Measurements from ENCODE around the gene VCL.

DNA sequence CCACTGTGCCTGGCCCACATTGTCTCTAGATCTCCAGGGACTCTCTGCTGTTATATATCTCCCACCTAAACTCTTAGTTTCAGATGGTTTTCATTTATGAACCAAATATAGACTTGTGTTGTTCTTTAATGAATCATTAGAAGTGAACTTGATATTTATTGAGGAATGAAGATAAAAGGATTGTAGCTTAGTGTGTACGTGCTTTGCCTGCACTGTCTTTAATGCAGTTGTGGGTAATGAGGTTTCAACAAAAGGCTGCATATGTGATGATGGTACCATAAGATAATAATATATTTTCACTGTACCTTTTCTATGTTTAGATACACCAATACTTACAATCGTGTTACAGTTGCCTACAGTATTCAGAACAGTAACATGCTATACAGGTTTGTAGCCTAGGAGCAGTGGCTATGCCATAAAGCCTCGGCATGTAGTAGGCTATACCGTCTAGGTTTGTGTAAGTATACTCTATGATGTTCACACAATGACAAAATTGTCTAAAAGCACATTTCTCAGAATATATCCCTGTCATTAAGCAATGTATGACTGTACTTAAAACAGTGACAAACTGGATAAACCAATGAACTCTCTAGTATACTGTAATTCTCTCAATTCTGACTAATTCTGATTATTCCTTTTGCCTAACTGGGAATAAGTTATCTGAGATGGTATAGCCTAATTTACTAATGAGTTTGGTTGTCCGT lies 25.2 kb downstream of the VCL start:
- TF ChIP-seq, protein P1, sequence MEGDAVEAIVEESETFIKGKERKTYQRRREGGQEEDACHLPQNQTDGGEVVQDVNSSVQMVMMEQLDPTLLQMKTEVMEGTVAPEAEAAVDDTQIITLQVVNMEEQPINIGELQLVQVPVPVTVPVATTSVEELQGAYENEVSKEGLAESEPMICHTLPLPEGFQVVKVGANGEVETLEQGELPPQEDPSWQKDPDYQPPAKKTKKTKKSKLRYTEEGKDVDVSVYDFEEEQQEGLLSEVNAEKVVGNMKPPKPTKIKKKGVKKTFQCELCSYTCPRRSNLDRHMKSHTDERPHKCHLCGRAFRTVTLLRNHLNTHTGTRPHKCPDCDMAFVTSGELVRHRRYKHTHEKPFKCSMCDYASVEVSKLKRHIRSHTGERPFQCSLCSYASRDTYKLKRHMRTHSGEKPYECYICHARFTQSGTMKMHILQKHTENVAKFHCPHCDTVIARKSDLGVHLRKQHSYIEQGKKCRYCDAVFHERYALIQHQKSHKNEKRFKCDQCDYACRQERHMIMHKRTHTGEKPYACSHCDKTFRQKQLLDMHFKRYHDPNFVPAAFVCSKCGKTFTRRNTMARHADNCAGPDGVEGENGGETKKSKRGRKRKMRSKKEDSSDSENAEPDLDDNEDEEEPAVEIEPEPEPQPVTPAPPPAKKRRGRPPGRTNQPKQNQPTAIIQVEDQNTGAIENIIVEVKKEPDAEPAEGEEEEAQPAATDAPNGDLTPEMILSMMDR (IDR thresholded peaks at IDR 0.05; ENCODE audit: insufficient read depth, low read length): no peak
- TF ChIP-seq SPI1 (IDR thresholded peaks at IDR 0.05; ENCODE audit: borderline replicate concordance, low read depth): no peak
- TF ChIP-seq POLR2AphosphoS5 (IDR thresholded peaks at IDR 0.05; ENCODE audit: low read depth): no peak
- TF ChIP-seq, protein P2, sequence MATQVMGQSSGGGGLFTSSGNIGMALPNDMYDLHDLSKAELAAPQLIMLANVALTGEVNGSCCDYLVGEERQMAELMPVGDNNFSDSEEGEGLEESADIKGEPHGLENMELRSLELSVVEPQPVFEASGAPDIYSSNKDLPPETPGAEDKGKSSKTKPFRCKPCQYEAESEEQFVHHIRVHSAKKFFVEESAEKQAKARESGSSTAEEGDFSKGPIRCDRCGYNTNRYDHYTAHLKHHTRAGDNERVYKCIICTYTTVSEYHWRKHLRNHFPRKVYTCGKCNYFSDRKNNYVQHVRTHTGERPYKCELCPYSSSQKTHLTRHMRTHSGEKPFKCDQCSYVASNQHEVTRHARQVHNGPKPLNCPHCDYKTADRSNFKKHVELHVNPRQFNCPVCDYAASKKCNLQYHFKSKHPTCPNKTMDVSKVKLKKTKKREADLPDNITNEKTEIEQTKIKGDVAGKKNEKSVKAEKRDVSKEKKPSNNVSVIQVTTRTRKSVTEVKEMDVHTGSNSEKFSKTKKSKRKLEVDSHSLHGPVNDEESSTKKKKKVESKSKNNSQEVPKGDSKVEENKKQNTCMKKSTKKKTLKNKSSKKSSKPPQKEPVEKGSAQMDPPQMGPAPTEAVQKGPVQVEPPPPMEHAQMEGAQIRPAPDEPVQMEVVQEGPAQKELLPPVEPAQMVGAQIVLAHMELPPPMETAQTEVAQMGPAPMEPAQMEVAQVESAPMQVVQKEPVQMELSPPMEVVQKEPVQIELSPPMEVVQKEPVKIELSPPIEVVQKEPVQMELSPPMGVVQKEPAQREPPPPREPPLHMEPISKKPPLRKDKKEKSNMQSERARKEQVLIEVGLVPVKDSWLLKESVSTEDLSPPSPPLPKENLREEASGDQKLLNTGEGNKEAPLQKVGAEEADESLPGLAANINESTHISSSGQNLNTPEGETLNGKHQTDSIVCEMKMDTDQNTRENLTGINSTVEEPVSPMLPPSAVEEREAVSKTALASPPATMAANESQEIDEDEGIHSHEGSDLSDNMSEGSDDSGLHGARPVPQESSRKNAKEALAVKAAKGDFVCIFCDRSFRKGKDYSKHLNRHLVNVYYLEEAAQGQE (IDR thresholded peaks at IDR 0.05; ENCODE audit: insufficient replicate concordance, low read depth): no peak
- TF ChIP-seq GABPA (IDR thresholded peaks at IDR 0.05; ENCODE audit: low read depth): no peak

Measured in HL-60 (cell line).